RWPE1 (cell line): ENCODE data around the gene FBXW2.

Experiments
- CTCF ChIA-PET: fragments of 350-600 bp; sonication (Branson Sonifier 250); formaldehyde crosslinking; extraction: SDS; loops from one replicate; lab custom pipeline; 2021; lab: Yijun Ruan, JAX
- POLR2A ChIA-PET: fragments of 400-600 bp; formaldehyde crosslinking; extraction: SDS; loops from one replicate; lab custom pipeline; 2020; ENCODE audit warnings: antibody characterized with exemption; ENCODE audit not compliant: low non-redundant PET; lab: Yijun Ruan, JAX
- DNase-seq: peaks from one replicate; pipeline ENCODE4 v3.0.0; 2012; ENCODE audit warnings: low spot score
- H3K27ac ChIP-seq: fragments of 450-650 bp; 2 replicates; pipeline ENCODE4 v1.5.1; 2017
- TF ChIP-seq, protein P1 (sequence below): fragments of 450-650 bp; conservative IDR thresholded peaks from 2 replicates; pipeline ENCODE4 v1.5.1; 2017; ENCODE audit warnings: low read depth, mild to moderate bottlenecking

Gene FBXW2, protein sequence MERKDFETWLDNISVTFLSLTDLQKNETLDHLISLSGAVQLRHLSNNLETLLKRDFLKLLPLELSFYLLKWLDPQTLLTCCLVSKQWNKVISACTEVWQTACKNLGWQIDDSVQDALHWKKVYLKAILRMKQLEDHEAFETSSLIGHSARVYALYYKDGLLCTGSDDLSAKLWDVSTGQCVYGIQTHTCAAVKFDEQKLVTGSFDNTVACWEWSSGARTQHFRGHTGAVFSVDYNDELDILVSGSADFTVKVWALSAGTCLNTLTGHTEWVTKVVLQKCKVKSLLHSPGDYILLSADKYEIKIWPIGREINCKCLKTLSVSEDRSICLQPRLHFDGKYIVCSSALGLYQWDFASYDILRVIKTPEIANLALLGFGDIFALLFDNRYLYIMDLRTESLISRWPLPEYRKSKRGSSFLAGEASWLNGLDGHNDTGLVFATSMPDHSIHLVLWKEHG

DNA sequence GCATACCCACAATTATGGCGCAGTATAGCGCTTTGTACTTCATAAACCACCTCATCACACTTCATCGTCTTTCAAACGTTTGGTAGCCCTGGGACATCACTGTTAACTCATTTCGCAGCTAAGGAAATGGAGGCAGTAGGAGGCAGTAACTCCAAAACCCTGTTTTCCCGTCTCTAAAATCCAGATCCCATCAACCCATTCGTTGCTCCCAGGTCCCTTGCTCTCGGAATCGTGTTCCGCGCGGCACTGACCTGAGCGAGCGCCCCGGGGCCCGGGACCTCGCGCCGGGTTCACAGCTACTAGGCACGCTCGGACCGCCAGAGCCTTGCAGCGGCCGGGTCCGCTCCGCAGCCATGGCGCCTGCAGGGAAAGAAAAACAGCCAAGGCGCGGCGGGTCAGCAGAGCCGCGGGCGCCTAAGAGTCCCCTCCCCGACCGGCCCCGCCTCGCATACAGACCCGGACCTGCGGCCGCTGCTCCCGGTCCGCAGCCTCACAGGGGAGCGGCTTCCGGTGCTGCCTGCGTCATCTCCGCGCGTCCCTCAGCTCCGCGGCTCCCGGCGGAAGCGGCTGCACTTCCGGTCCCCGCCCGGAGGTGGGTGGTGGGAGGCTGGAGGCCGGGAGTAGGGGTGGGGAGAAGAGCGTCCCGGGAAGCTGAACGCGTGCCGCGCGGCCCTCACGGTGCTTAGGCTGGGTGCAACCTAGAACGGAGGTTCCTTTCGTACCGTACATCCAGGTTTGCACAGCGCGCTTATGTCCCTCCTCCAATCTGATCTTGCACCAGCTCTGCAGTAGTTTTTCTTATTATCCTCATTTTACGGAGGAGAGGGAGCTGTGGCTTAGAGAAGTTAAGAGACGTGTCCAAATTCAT lies at the start of gene FBXW2:
Gene FBXW2 (minus strand): TSS at position 519 of the 868 bp plus-strand sequence. CDS start 5,158 bp downstream, outside the sequence.
- H3K27ac ChIP-seq: peak within 1 kb of the TSS; percentile 86
- ChIA-PET CTCF (interaction anchor here (0.6 to 1.7 kb wide), 6 partner anchors 15 to 483 kb away, joined by 3 to 10 read pairs (median 4); no protein-coding TSS in a partner anchor), POLR2A (interaction anchor here (0.6 to 1.7 kb wide), 8 partner anchors 9 to 460 kb away, joined by 3 to 10 read pairs (median 4); partner anchors contain the start of gene PHF19)
- peak; percentile 97 for DNase-seq
- TF ChIP-seq, protein P1, sequence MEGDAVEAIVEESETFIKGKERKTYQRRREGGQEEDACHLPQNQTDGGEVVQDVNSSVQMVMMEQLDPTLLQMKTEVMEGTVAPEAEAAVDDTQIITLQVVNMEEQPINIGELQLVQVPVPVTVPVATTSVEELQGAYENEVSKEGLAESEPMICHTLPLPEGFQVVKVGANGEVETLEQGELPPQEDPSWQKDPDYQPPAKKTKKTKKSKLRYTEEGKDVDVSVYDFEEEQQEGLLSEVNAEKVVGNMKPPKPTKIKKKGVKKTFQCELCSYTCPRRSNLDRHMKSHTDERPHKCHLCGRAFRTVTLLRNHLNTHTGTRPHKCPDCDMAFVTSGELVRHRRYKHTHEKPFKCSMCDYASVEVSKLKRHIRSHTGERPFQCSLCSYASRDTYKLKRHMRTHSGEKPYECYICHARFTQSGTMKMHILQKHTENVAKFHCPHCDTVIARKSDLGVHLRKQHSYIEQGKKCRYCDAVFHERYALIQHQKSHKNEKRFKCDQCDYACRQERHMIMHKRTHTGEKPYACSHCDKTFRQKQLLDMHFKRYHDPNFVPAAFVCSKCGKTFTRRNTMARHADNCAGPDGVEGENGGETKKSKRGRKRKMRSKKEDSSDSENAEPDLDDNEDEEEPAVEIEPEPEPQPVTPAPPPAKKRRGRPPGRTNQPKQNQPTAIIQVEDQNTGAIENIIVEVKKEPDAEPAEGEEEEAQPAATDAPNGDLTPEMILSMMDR: no peak

DNA sequence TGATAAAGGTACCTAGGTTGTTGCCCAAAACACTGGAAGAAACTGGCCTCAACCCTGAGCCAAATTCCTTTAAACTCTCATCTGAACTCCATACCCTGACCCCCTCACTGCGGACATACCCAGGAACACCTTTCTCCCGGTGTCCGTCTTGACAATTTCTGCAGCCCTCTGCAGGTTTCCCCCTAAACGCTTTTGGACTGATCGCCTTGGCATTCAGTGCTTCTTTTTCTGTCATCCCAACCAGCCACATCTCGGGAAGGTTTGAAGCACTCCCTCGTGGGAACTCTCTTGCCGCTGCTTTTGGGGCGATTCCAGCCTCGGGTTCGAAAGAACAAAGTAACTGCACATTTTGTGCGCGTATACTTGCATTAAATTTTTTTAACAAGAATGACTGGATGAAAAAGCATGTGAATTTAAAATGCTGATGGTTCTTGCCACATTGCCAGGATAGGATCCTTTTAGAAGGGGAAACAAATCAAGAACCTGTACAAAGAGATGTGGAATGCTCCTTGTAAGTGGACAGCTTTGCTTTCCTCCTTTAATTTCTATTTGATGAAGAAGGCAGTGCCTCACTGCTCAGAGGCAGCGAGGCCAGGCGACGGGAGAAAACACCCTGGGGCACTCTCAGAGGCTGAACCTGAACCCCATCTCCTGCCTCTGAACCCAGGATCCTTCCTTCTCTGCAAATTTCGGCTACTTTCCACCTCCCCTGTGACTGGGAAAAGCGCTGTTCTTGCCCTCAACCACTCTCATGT lies 48.9 kb upstream of the FBXW2 start:
- POLR2A ChIA-PET: interaction anchor here (0.5 to 1.0 kb wide), 2 partner anchors 47 to 49 kb away, joined by 3 to 14 read pairs; partner anchors contain the start of gene FBXW2

DNA sequence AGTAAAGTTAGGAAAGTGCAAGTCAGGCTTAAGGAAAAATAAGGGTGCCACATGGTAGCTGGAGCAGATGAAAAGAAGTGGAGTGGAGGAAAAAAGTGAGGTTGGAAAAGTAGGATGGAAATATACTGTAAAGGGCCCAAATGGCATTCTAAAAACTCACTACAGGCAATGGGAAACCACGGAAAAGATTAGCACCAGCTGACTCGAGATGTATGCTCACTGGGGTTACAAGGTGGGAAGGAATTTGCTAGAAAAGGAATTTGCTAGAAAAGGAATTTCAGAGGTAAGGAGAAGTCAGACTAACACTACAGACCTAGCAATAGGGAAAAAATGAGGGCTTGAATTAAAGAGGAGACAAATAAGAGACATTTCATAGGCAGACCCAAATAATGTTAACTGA lies 45.9 kb upstream of the FBXW2 start:
- no peak for DNase-seq
- CTCF ChIA-PET: no interaction called here
- TF ChIP-seq, protein P1: no peak
- POLR2A ChIA-PET: no interaction called here
- no peak overlapping the region for H3K27ac ChIP-seq

More for the DNA sequence above, 48.9 kb upstream of the FBXW2 start:
- peak overlapping the region; percentile 92 for H3K27ac ChIP-seq
- DNase-seq: peak; percentile 49
- CTCF ChIA-PET: interaction anchor here (0.6 to 0.8 kb wide), 2 partner anchors 117 to 255 kb away, joined by 3 read pairs; no protein-coding TSS in a partner anchor
- TF ChIP-seq, protein P1: no peak

DNA sequence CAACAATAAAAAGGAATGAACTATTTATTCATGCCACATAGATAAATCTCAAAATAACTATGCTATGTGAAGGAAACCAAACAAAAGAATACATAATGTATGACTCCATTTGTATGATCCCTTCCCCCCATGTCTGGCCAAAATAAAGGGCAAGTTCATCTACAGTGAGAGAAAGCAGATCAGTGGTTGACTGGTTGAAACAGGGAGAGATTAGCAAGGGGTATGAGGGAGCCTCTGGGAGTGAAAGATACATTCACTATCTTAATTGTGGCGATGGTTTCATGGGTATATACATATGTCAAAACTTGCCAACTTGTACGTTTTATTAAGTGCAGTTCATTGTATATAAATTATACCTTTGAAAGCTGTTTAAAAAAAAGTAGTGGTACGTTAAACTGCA lies 44.7 kb upstream of the FBXW2 start:
- CTCF ChIA-PET: interaction anchor here (0.7 kb wide), 1 partner anchor 31 kb away, joined by 6 read pairs; no protein-coding TSS in a partner anchor
- TF ChIP-seq, protein P1: no peak
- no peak for DNase-seq
- POLR2A ChIA-PET: no interaction called here
- no peak overlapping the region for H3K27ac ChIP-seq

DNA sequence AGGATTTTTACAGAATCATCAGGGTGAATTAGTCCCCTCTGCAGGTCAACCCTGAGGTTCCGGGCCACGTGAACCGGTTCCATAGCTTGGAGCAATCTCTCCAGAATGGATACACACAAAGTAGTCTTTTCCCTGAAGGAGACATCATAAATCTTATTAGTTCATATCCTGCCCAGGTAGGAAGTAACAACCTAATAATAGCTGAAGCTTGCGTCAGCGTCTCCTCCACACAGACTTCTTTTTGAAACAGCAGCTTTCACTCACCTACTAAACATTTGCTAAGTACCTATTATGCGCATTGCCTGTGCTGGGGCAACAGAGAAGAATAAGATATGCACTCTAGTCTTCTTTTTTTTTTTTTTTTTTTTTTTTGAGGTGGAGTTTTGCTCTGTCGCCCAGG lies 40.1 kb upstream of the FBXW2 start:
- no peak for DNase-seq
- ChIA-PET CTCF (interaction anchor here (0.5 kb wide), 1 partner anchor 335 kb away, joined by 3 read pairs; no protein-coding TSS in a partner anchor), POLR2A (no interaction called here)
- H3K27ac ChIP-seq: no peak overlapping the region
- TF ChIP-seq, protein P1: no peak
